ENCODE data around the gene LRMDA.

DNA sequence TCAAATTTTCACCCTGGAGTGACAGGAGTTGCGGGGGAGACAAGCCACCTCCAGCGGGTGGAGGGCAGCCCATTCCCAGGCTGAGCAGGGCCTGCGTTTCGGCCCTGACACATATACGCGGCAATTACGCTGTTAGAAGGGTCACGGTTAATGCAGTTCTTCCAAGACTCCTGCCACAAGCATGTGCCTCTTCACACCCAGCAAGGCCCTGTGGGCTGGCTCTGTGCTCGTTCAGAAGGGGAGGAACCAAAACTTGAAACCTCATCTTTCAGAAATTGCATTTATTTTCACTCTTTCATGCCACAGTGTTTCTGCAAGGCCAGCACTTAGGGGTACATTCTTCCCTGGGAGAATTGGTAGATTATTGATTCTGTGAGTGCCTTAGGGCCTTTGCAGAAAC, 24.7 kb downstream of the LRMDA start:
- TF ChIP-seq, protein P1, sequence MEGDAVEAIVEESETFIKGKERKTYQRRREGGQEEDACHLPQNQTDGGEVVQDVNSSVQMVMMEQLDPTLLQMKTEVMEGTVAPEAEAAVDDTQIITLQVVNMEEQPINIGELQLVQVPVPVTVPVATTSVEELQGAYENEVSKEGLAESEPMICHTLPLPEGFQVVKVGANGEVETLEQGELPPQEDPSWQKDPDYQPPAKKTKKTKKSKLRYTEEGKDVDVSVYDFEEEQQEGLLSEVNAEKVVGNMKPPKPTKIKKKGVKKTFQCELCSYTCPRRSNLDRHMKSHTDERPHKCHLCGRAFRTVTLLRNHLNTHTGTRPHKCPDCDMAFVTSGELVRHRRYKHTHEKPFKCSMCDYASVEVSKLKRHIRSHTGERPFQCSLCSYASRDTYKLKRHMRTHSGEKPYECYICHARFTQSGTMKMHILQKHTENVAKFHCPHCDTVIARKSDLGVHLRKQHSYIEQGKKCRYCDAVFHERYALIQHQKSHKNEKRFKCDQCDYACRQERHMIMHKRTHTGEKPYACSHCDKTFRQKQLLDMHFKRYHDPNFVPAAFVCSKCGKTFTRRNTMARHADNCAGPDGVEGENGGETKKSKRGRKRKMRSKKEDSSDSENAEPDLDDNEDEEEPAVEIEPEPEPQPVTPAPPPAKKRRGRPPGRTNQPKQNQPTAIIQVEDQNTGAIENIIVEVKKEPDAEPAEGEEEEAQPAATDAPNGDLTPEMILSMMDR (tag by site-specific recombination; IDR thresholded peaks at IDR 0.05) = no peak
- TF ChIP-seq, protein P2, sequence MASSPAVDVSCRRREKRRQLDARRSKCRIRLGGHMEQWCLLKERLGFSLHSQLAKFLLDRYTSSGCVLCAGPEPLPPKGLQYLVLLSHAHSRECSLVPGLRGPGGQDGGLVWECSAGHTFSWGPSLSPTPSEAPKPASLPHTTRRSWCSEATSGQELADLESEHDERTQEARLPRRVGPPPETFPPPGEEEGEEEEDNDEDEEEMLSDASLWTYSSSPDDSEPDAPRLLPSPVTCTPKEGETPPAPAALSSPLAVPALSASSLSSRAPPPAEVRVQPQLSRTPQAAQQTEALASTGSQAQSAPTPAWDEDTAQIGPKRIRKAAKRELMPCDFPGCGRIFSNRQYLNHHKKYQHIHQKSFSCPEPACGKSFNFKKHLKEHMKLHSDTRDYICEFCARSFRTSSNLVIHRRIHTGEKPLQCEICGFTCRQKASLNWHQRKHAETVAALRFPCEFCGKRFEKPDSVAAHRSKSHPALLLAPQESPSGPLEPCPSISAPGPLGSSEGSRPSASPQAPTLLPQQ (tag by site-specific recombination; IDR thresholded peaks at IDR 0.05) = no peak
- no peak for TF ChIP-seq ZNF660 (tag by site-specific recombination; IDR thresholded peaks at IDR 0.05)
- TF ChIP-seq, protein P3, sequence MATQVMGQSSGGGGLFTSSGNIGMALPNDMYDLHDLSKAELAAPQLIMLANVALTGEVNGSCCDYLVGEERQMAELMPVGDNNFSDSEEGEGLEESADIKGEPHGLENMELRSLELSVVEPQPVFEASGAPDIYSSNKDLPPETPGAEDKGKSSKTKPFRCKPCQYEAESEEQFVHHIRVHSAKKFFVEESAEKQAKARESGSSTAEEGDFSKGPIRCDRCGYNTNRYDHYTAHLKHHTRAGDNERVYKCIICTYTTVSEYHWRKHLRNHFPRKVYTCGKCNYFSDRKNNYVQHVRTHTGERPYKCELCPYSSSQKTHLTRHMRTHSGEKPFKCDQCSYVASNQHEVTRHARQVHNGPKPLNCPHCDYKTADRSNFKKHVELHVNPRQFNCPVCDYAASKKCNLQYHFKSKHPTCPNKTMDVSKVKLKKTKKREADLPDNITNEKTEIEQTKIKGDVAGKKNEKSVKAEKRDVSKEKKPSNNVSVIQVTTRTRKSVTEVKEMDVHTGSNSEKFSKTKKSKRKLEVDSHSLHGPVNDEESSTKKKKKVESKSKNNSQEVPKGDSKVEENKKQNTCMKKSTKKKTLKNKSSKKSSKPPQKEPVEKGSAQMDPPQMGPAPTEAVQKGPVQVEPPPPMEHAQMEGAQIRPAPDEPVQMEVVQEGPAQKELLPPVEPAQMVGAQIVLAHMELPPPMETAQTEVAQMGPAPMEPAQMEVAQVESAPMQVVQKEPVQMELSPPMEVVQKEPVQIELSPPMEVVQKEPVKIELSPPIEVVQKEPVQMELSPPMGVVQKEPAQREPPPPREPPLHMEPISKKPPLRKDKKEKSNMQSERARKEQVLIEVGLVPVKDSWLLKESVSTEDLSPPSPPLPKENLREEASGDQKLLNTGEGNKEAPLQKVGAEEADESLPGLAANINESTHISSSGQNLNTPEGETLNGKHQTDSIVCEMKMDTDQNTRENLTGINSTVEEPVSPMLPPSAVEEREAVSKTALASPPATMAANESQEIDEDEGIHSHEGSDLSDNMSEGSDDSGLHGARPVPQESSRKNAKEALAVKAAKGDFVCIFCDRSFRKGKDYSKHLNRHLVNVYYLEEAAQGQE (tag by site-specific recombination; IDR thresholded peaks at IDR 0.05) = no peak
- TF ChIP-seq, protein P4, sequence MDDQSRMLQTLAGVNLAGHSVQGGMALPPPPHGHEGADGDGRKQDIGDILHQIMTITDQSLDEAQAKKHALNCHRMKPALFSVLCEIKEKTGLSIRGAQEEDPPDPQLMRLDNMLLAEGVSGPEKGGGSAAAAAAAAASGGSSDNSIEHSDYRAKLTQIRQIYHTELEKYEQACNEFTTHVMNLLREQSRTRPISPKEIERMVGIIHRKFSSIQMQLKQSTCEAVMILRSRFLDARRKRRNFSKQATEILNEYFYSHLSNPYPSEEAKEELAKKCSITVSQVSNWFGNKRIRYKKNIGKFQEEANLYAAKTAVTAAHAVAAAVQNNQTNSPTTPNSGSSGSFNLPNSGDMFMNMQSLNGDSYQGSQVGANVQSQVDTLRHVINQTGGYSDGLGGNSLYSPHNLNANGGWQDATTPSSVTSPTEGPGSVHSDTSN (CRISPR knock-in tag; IDR thresholded peaks at IDR 0.05) = no peak
- no peak for TF ChIP-seq ZBTB20 (tag by site-specific recombination; IDR thresholded peaks at IDR 0.05)
- TF ChIP-seq HOXD13 (CRISPR knock-in tag; IDR thresholded peaks at IDR 0.05; ENCODE audit: borderline replicate concordance) = no peak
- no peak for TF ChIP-seq ZBTB8A (tag by site-specific recombination; IDR thresholded peaks at IDR 0.05)
